ENCODE results near the gene EDDM3A. TPM values are rescaled to one million over a fixed set of nuclear protein-coding genes. Genes with fewer than 3 reads are reported as not detected.

Gene EDDM3A
- polyA plus RNA-seq, 3 donors, result not detected

- peaks cover 10 to 24% of the 10 kb centered on the region in 2 donors for H3K36me3 Mint-ChIP-seq
- peak overlapping the region in 4 of 7 donors; percentile 43 to 63 (median 48) for H3K27ac Mint-ChIP-seq
- no peaks in the 10 kb centered on the region for H3K9me3 ChIP-seq (replicated peaks in 1 of 2; ENCODE audit: control insufficient read depth in 1 of 2, insufficient read depth in 1 of 2, low read length in 2 of 2)
- peaks cover 0 to 10% (median 3%) of the 10 kb centered on the region in 7 donors for H3K9me3 Mint-ChIP-seq
- H3K4me1 Mint-ChIP-seq, result peaks cover 81% of the 10 kb centered on the region
- intact Hi-C loops (cut with micrococcal nuclease), result loop anchor here in 1 of 2 donors (10.0 kb wide), 2 partner anchors 55 to 175 kb away; no protein-coding TSS in a partner anchor
- peaks cover 79 to 97% of the 10 kb centered on the region in 2 donors for H3K4me1 ChIP-seq (ENCODE audit: control insufficient read depth in 1 of 2, insufficient read depth in 2 of 2, low read length in 2 of 2)
- H2AFZ ChIP-seq (ENCODE audit: insufficient read depth, low read depth, low read length, poor library complexity, severe bottlenecking), result no peak overlapping the region
- no peak overlapping the region for H3K4me3 Mint-ChIP-seq
- H3K27ac ChIP-seq (ENCODE audit: low read depth in 1 of 2, low read length in 2 of 2), result peak overlapping the region in 1 of 2 donors; percentile 57
- no CpG with 5 or more reads among the region's 3 CpGs for WGBS (ENCODE audit: insufficient coverage)
- DNase-seq, result peak in 1 of 3 donors; percentile 46
- no peak overlapping the region for H3K4me3 ChIP-seq (replicated peaks in 1 of 3; ENCODE audit: low read depth in 2 of 3, low read length in 3 of 3)
- no peaks in the 10 kb centered on the region for H3K27me3 ChIP-seq (ENCODE audit: control insufficient read depth in 2 of 2, insufficient read depth in 2 of 2, low read length in 2 of 2)
- no peaks in the 10 kb centered on the region for H4K20me1 ChIP-seq (ENCODE audit: insufficient read depth, low read length)
- TF ChIP-seq, protein P1, sequence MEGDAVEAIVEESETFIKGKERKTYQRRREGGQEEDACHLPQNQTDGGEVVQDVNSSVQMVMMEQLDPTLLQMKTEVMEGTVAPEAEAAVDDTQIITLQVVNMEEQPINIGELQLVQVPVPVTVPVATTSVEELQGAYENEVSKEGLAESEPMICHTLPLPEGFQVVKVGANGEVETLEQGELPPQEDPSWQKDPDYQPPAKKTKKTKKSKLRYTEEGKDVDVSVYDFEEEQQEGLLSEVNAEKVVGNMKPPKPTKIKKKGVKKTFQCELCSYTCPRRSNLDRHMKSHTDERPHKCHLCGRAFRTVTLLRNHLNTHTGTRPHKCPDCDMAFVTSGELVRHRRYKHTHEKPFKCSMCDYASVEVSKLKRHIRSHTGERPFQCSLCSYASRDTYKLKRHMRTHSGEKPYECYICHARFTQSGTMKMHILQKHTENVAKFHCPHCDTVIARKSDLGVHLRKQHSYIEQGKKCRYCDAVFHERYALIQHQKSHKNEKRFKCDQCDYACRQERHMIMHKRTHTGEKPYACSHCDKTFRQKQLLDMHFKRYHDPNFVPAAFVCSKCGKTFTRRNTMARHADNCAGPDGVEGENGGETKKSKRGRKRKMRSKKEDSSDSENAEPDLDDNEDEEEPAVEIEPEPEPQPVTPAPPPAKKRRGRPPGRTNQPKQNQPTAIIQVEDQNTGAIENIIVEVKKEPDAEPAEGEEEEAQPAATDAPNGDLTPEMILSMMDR (IDR thresholded peaks at IDR 0.05), result no peak
- peaks cover 6% of the 10 kb centered on the region in 2 donors for H3K36me3 ChIP-seq (replicated peaks in 1 of 2; ENCODE audit: control insufficient read depth in 1 of 2, insufficient read depth in 2 of 2, low read length in 2 of 2)
- peaks cover 42% of the 10 kb centered on the region for H3K79me2 ChIP-seq (ENCODE audit: insufficient read depth, low read length)
- H3K9ac ChIP-seq (ENCODE audit: insufficient read depth, low read length, poor library complexity, severe bottlenecking), result no peak overlapping the region
- H3K27me3 Mint-ChIP-seq (ENCODE audit: low read depth in 3 of 3), result no peaks in the 10 kb centered on the region
- peak overlapping the region; percentile 16 for H3K4me2 ChIP-seq (replicated peaks; ENCODE audit: extremely low read depth, low read length, poor library complexity, severe bottlenecking)
Observed at GRCh38 chr14:20789230-20789813, 43.6 kb downstream of the EDDM3A start.

- Mint-ChIP-seq H3K4me1 (peaks cover 77% of the 10 kb centered on the region), H3K27ac (peak overlapping the region; percentile 71 to 94 (median 90)), H3K9me3 (peaks cover 0 to 4% (median 0%) of the 10 kb centered on the region in 7 donors), H3K36me3 (peaks cover 8 to 17% of the 10 kb centered on the region in 2 donors), H3K4me3 (no peak overlapping the region), H3K27me3 (ENCODE audit: low read depth in 3 of 3) (peaks cover 0 to 2% (median 0%) of the 10 kb centered on the region in 3 donors)
- no peak for DNase-seq
- H4K20me1 ChIP-seq (ENCODE audit: insufficient read depth, low read length), result no peaks in the 10 kb centered on the region
- TF ChIP-seq, protein P1 (IDR thresholded peaks at IDR 0.05), result no peak
- intact Hi-C loops (cut with micrococcal nuclease), result loop anchor here in 1 of 2 donors (5.0 kb wide), 1 partner anchor 73 kb away; no protein-coding TSS in a partner anchor
- WGBS (ENCODE audit: insufficient coverage), result 85% methylated on average over 10 of the region's 13 CpGs
- peaks cover 79 to 96% of the 10 kb centered on the region in 2 donors for H3K4me1 ChIP-seq (ENCODE audit: control insufficient read depth in 1 of 2, insufficient read depth in 2 of 2, low read length in 2 of 2)
- H3K36me3 ChIP-seq (replicated peaks in 1 of 2; ENCODE audit: control insufficient read depth in 1 of 2, insufficient read depth in 2 of 2, low read length in 2 of 2), result peaks cover 6% of the 10 kb centered on the region in 2 donors
- peak overlapping the region; percentile 22 to 41 for H3K27ac ChIP-seq (ENCODE audit: low read depth in 1 of 2, low read length in 2 of 2)
- no peaks in the 10 kb centered on the region for H3K9me3 ChIP-seq (replicated peaks in 1 of 2; ENCODE audit: control insufficient read depth in 1 of 2, insufficient read depth in 1 of 2, low read length in 2 of 2)
- no peak overlapping the region for H3K4me3 ChIP-seq (replicated peaks in 1 of 3; ENCODE audit: low read depth in 2 of 3, low read length in 3 of 3)
- no peak overlapping the region for H2AFZ ChIP-seq (ENCODE audit: insufficient read depth, low read depth, low read length, poor library complexity, severe bottlenecking)
- no peak overlapping the region for H3K9ac ChIP-seq (ENCODE audit: insufficient read depth, low read length, poor library complexity, severe bottlenecking)
- no peak overlapping the region for H3K4me2 ChIP-seq (replicated peaks; ENCODE audit: extremely low read depth, low read length, poor library complexity, severe bottlenecking)
- peaks cover 31% of the 10 kb centered on the region for H3K79me2 ChIP-seq (ENCODE audit: insufficient read depth, low read length)
- H3K27me3 ChIP-seq (ENCODE audit: control insufficient read depth in 2 of 2, insufficient read depth in 2 of 2, low read length in 2 of 2), result no peaks in the 10 kb centered on the region
Observed at GRCh38 chr14:20790464-20791116, 44.9 kb downstream of the EDDM3A start.

All from CD14-positive monocyte (primary cell).